MM.1S (cell line): ENCODE measurements around the gene EEF2K.
"Not testable (repeated sequence)": the region's sequence is repeated elsewhere in the genome, so short reads cannot be mapped to it uniquely, and the experiment has no call there.

Source experiments
- CTCF ChIP-seq: fragments of 300-600 bp; sonication (generic); IDR thresholded peaks from 2 replicates; pipeline ENCODE4 v1.5.1; 2016; ENCODE audit warnings: antibody characterized with exemption, low read length, mixed read lengths
- EZH2phosphoT487 ChIP-seq: fragments of 300-600 bp; sonication (generic); IDR thresholded peaks from 2 replicates; pipeline ENCODE4 v1.6.1; 2018; ENCODE audit warnings: antibody characterized with exemption, low read length

- not testable (repeated sequence) for TF ChIP-seq CTCF, EZH2phosphoT487
Measured at GRCh38 chr16:22196559-22197168, 9.4 kb upstream of the EEF2K start.
